GM18870 (cell line): ENCODE measurements around the gene SHMT1.

Experiments used
- ATAC-seq: cut with Tn5 transposase; IDR thresholded peaks from one replicate; pipeline ENCODE4 v1.9.1; 2021; ENCODE audit warnings: moderate library complexity; ENCODE audit not compliant: unreplicated experiment

The SHMT1 gene

GRCh38 chr17:18291718-18292540 lies 71.4 kb downstream of the SHMT1 start:
- ATAC-seq = no peak

GRCh38 chr17:18285296-18285695 lies 78.1 kb downstream of the SHMT1 start:
- no peak for ATAC-seq

GRCh38 chr17:18281788-18282187 lies 81.6 kb downstream of the SHMT1 start:
- no peak for ATAC-seq

GRCh38 chr17:18280766-18281371 lies 82.5 kb downstream of the SHMT1 start:
- no peak for ATAC-seq

GRCh38 chr17:18280249-18280648 lies 83.1 kb downstream of the SHMT1 start:
- ATAC-seq = no peak

GRCh38 chr17:18278867-18279266 lies 84.5 kb downstream of the SHMT1 start:
- no peak for ATAC-seq
